HG02798 (cell line): ENCODE data around the gene RFX3.

Experiments used
- ATAC-seq: cut with Tn5 transposase; IDR thresholded peaks from one replicate; pipeline ENCODE4 v1.9.1; 2021; ENCODE audit warnings: mild to moderate bottlenecking; ENCODE audit not compliant: unreplicated experiment, poor library complexity

The RFX3 gene

GRCh38 chr9:3515405-3515804, 10.4 kb downstream of the RFX3 start:
- no peak for ATAC-seq

GRCh38 chr9:3514786-3515185, 11.0 kb downstream of the RFX3 start:
- no peak for ATAC-seq

- ATAC-seq: no peak
Measured at GRCh38 chr9:3513265-3513818, 12.5 kb downstream of the RFX3 start.

GRCh38 chr9:3511551-3511950, 14.2 kb downstream of the RFX3 start:
- no peak for ATAC-seq

- ATAC-seq: no peak
Measured at GRCh38 chr9:3510796-3511195, 15.0 kb downstream of the RFX3 start.

GRCh38 chr9:3509926-3510325, 15.9 kb downstream of the RFX3 start:
- no peak for ATAC-seq

- peak; percentile 42 for ATAC-seq
Measured at GRCh38 chr9:3508521-3509291, 17.1 kb downstream of the RFX3 start.

GRCh38 chr9:3508078-3508431, 17.7 kb downstream of the RFX3 start:
- ATAC-seq: peak; percentile 22

- ATAC-seq: peak; percentile 73
Measured at GRCh38 chr9:3507395-3508077, 18.3 kb downstream of the RFX3 start.

GRCh38 chr9:3506164-3506563, 19.6 kb downstream of the RFX3 start:
- no peak for ATAC-seq

GRCh38 chr9:3502560-3503398, 23.0 kb downstream of the RFX3 start:
- no peak for ATAC-seq

GRCh38 chr9:3500044-3500443, 25.8 kb downstream of the RFX3 start:
- ATAC-seq: no peak

GRCh38 chr9:3498691-3499090, 27.1 kb downstream of the RFX3 start:
- no peak for ATAC-seq

- no peak for ATAC-seq
Measured at GRCh38 chr9:3497857-3498256, 27.9 kb downstream of the RFX3 start.

- ATAC-seq: no peak
Measured at GRCh38 chr9:3497401-3497800, 28.4 kb downstream of the RFX3 start.

- ATAC-seq: no peak
Measured at GRCh38 chr9:3495855-3496254, 29.9 kb downstream of the RFX3 start.

- no peak for ATAC-seq
Measured at GRCh38 chr9:3492214-3492613, 33.6 kb downstream of the RFX3 start.

GRCh38 chr9:3491450-3491849, 34.4 kb downstream of the RFX3 start:
- ATAC-seq: no peak

GRCh38 chr9:3490957-3491356, 34.8 kb downstream of the RFX3 start:
- ATAC-seq: no peak

GRCh38 chr9:3482578-3482977, 43.2 kb downstream of the RFX3 start:
- ATAC-seq: no peak

GRCh38 chr9:3480353-3480655, 45.5 kb downstream of the RFX3 start:
- no peak for ATAC-seq
